H1 (cell line): ENCODE results near the gene GSK3B. TPM values are rescaled to one million over a fixed set of nuclear protein-coding genes. Genes with fewer than 3 reads are reported as not detected.

ENCODE experiments used
- CEBPB ChIP-seq: IDR thresholded peaks from 2 replicates; pipeline ENCODE4 v1.6.1; 2012; ENCODE audit warnings: low read depth, low read length
- CHD7 ChIP-seq: fragments of 300-600 bp; sonication (generic); IDR thresholded peaks from 2 replicates; pipeline ENCODE4 v1.7.1; 2012; ENCODE audit warnings: low read length, moderate library complexity, mild to moderate bottlenecking, inconsistent platforms; ENCODE audit not compliant: insufficient replicate concordance
- EGR1 ChIP-seq: IDR thresholded peaks from 2 replicates; pipeline ENCODE4 v1.6.1; 2011; ENCODE audit warnings: low read depth, low read length, borderline replicate concordance
- GABPA ChIP-seq: IDR thresholded peaks from 2 replicates; pipeline ENCODE4 v1.6.1; 2011; ENCODE audit warnings: mild to moderate bottlenecking, low read length, moderate library complexity, borderline replicate concordance; ENCODE audit not compliant: insufficient read depth
- JUND ChIP-seq: IDR thresholded peaks from 2 replicates; pipeline ENCODE4 v1.6.1; 2011; ENCODE audit warnings: mild to moderate bottlenecking, improper control_type of control experiment, low read length
- RBBP5 ChIP-seq: IDR thresholded peaks from 2 replicates; pipeline ENCODE4 v1.7.1; 2012; ENCODE audit warnings: low read depth, mild to moderate bottlenecking, inconsistent platforms, low read length, moderate library complexity, borderline replicate concordance
- RFX5 ChIP-seq: IDR thresholded peaks from 2 replicates; pipeline ENCODE4 v1.6.1; 2011; ENCODE audit warnings: low read depth, low read length, improper control_type of control experiment, borderline replicate concordance
- SP1 ChIP-seq: IDR thresholded peaks from 2 replicates; pipeline ENCODE4 v1.6.1; 2011; ENCODE audit warnings: low read depth, low read length
- ZNF274 ChIP-seq: IDR thresholded peaks from 2 replicates; pipeline ENCODE4 v1.7.0; 2012; ENCODE audit warnings: low read length, borderline replicate concordance; ENCODE audit errors: extremely low read depth
- polyA plus RNA-seq, 7 experiments: library from polyadenylated mRNA; depleted of rRNA in 3 of 7; stranded (reverse) in 5 of 7; unstranded in 2 of 7; fragments of >200 nt in 5 of 7; fragments of 200-250 nt in 2 of 7; gene quantifications; 1 replicate in 5 of 7; 2 replicates in 1 of 7; 4 replicates in 1 of 7; pipeline versions ENCODE4 v1.2.1 to v1.2.3, GENCODE V29; 2011 to 2013; ENCODE audit warnings: missing spikeins in 2 of 7, mixed read lengths in 2 of 7
- total RNA-seq: library from RNA; stranded (reverse); fragmentation: NEBNext Ultra II Directional; extraction: Animal tissue kit (Norgen Biotek cat#: 25700); gene quantifications from 2 replicates; pipeline ENCODE4 v1.2.1, GENCODE V29; 2021
- TF ChIP-seq, protein P1 (sequence below): IDR thresholded peaks from 2 replicates; pipeline ENCODE4 v1.6.1; 2012; ENCODE audit warnings: inconsistent platforms

The GSK3B gene
- total and polyA plus RNA-seq, 2 of the 8 experiments (the other 6 are each of a cell fraction or from before 2014, with no cell fraction given) = 24.2 to 50.7 TPM

GRCh38 chr3:120101624-120102023 is 7.4 kb upstream of the GSK3B start (continued):
- no peak for TF ChIP-seq GABPA
- no peak for TF ChIP-seq CHD7
- TF ChIP-seq JUND = no peak
- TF ChIP-seq CEBPB = no peak
- no peak for TF ChIP-seq EGR1
- TF ChIP-seq, protein P1, sequence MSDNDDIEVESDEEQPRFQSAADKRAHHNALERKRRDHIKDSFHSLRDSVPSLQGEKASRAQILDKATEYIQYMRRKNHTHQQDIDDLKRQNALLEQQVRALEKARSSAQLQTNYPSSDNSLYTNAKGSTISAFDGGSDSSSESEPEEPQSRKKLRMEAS = no peak
- no peak for TF ChIP-seq SP1
- TF ChIP-seq ZNF274 = no peak
- TF ChIP-seq RFX5 = no peak
- no peak for TF ChIP-seq RBBP5
- TF ChIP-seq, all 59 proteins: peak for 0
